Suprapubic skin (tissue), 4 donors: Measurements from ENCODE around the gene CACYBP. TPM values are rescaled to one million over a fixed set of nuclear protein-coding genes. Genes with fewer than 3 reads are reported as not detected.
"Not testable (repeated sequence)": the region's sequence is repeated elsewhere in the genome, so short reads cannot be mapped to it uniquely, and the experiment has no call there.

ENCODE experiments used
- DNase-seq, 2 donors: peaks; one replicate each; pipeline ENCODE4 v3.0.0-alpha.2; 2019; ENCODE audit warnings: low spot score in 2 of 2
- H3K27ac ChIP-seq: fragments of 200-600 bp; sonication (generic); one replicate; pipeline ENCODE4 v1.5.1; 2019
- H3K27me3 ChIP-seq: fragments of 200-600 bp; sonication (generic); one replicate; pipeline ENCODE4 v1.5.1; 2019
- H3K36me3 ChIP-seq: fragments of 200-600 bp; sonication (generic); one replicate; pipeline ENCODE4 v1.5.1; 2019
- H3K4me1 ChIP-seq: fragments of 200-600 bp; sonication (generic); one replicate; pipeline ENCODE4 v1.5.1; 2019
- H3K4me3 ChIP-seq: fragments of 200-600 bp; sonication (generic); one replicate; pipeline ENCODE4 v1.5.1; 2019; ENCODE audit warnings: mild to moderate bottlenecking
- H3K9me3 ChIP-seq: fragments of 200-600 bp; sonication (generic); one replicate; pipeline ENCODE4 v1.5.1; 2019
- CTCF ChIP-seq, 2 donors: fragments of 200-600 bp in 1 of 2; fragments of 450-650 bp in 1 of 2; sonication (generic) in 1 of 2; IDR thresholded peaks; one replicate each; pipeline ENCODE4 v1.5.1; 2016 to 2019; ENCODE audit warnings: antibody characterized with exemption in 2 of 2, mild to moderate bottlenecking in 1 of 2, moderate library complexity in 1 of 2
- EP300 ChIP-seq: sonication (generic); formaldehyde crosslinking; IDR thresholded peaks from one replicate; pipeline ENCODE4 v1.6.1; 2017; ENCODE audit warnings: antibody characterized with exemption
- POLR2A ChIP-seq, 2 donors: fragments of 450-650 bp; IDR thresholded peaks; one replicate each; pipeline ENCODE4 v1.6.1; 2017; ENCODE audit warnings: antibody characterized with exemption in 2 of 2, mild to moderate bottlenecking in 2 of 2, moderate library complexity in 2 of 2
- POLR2AphosphoS5 ChIP-seq, 3 donors: sonication (generic); formaldehyde crosslinking; IDR thresholded peaks; one replicate each; pipeline ENCODE4 v1.6.1; 2017; ENCODE audit warnings: antibody characterized with exemption in 3 of 3
- WGBS: methylation state at CpG from one replicate; pipeline ENCODE4 v1.1.5; 2018; 5-methylcytosine and 5-hydroxymethylcytosine counted together
- total RNA-seq, 4 donors: library from RNA; depleted of rRNA; stranded (reverse); fragments of >200 nt; gene quantifications; one replicate each; pipeline ENCODE4 v1.1.0, GENCODE V29; 2016

The CACYBP gene
- total RNA-seq, 4 donors from 2014 or later, result 41.8 to 66.7 (median 64.5) TPM

- H3K9me3 ChIP-seq, result no peaks in the 10 kb centered on the region
- DNase-seq, result no peak
- no peaks in the 10 kb centered on the region for H3K27me3 ChIP-seq
- TF ChIP-seq CTCF (IDR thresholded peaks at IDR 0.05) (no peak), POLR2AphosphoS5 (IDR thresholded peaks at IDR 0.05) (no peak), EP300 (no peak), POLR2A (IDR thresholded peaks at IDR 0.05) (no peak)
- H3K36me3 ChIP-seq, result peaks cover 83% of the 10 kb centered on the region
- no peaks in the 10 kb centered on the region for H3K4me1 ChIP-seq
- WGBS, result 85% methylated on average over 10 of the region's 10 CpGs
- H3K27ac ChIP-seq, result no peak overlapping the region
- no peak overlapping the region for H3K4me3 ChIP-seq
These were observed 9.8 kb downstream of the CACYBP start for GRCh38 chr1:175009532-175009931.

GRCh38 chr1:175013445-175013844, 13.7 kb downstream of the CACYBP start:
- no peak for DNase-seq
- H3K4me1 ChIP-seq, result no peaks in the 10 kb centered on the region
- no peaks in the 10 kb centered on the region for H3K9me3 ChIP-seq
- no peak for TF ChIP-seq POLR2A (IDR thresholded peaks at IDR 0.05)
- no peak for TF ChIP-seq CTCF (IDR thresholded peaks at IDR 0.05)
- no peak for TF ChIP-seq POLR2AphosphoS5 (IDR thresholded peaks at IDR 0.05)
- TF ChIP-seq EP300, result no peak
- 48% methylated on average over 1 of the region's 1 CpG for WGBS
- no peaks in the 10 kb centered on the region for H3K27me3 ChIP-seq
- H3K4me3 ChIP-seq, result no peak overlapping the region
- peaks cover 95% of the 10 kb centered on the region for H3K36me3 ChIP-seq
- no peak overlapping the region for H3K27ac ChIP-seq

GRCh38 chr1:175015243-175015642, 15.5 kb downstream of the CACYBP start:
- Histone ChIP-seq H3K27ac (no peak overlapping the region), H3K9me3 (no peaks in the 10 kb centered on the region), H3K27me3 (no peaks in the 10 kb centered on the region), H3K36me3 (peaks cover 80% of the 10 kb centered on the region), H3K4me1 (no peaks in the 10 kb centered on the region), H3K4me3 (no peak overlapping the region)
- DNase-seq, result no peak
- 88% methylated on average over 4 of the region's 4 CpGs for WGBS
- TF ChIP-seq POLR2AphosphoS5 (IDR thresholded peaks at IDR 0.05) (no peak), CTCF (IDR thresholded peaks at IDR 0.05) (no peak), EP300 (no peak), POLR2A (IDR thresholded peaks at IDR 0.05) (no peak)

- Histone ChIP-seq H3K4me1 (peaks cover 14% of the 10 kb centered on the region), H3K4me3 (no peak overlapping the region), H3K9me3 (no peaks in the 10 kb centered on the region), H3K27ac (no peak overlapping the region), H3K36me3 (peaks cover 39% of the 10 kb centered on the region), H3K27me3 (no peaks in the 10 kb centered on the region)
- TF ChIP-seq POLR2A (IDR thresholded peaks at IDR 0.05) (no peak), CTCF (IDR thresholded peaks at IDR 0.05) (no peak), POLR2AphosphoS5 (IDR thresholded peaks at IDR 0.05) (no peak), EP300 (no peak)
- DNase-seq, result no peak
- WGBS, result 91% methylated on average over 3 of the region's 3 CpGs
These were observed 19.8 kb downstream of the CACYBP start for GRCh38 chr1:175019524-175019923.

- Histone ChIP-seq H3K27ac (peak within 1 kb of the TSS; percentile 87), H3K9me3 (no peaks in the 10 kb centered on the region), H3K27me3 (no peaks in the 10 kb centered on the region), H3K4me1 (peaks cover 14% of the 10 kb centered on the region), H3K4me3 (peak within 1 kb of the TSS; percentile 88), H3K36me3 (peaks cover 1% of the 10 kb centered on the region)
- WGBS, result 3% methylated on average over 41 of the region's 42 CpGs
- DNase-seq, result peak; percentile 98
- TF ChIP-seq POLR2A (IDR thresholded peaks at IDR 0.05), result peak in 1 of 2 donors; percentile 61
- TF ChIP-seq EP300, result no peak
- TF ChIP-seq POLR2AphosphoS5 (IDR thresholded peaks at IDR 0.05), result peak in 2 of 3 donors; percentile 13 to 87
- no peak for TF ChIP-seq CTCF (IDR thresholded peaks at IDR 0.05)
These were observed 23.5 kb downstream of the CACYBP start, which contains the start of gene MRPS14 for GRCh38 chr1:175023043-175023921. TSS of gene MRPS14 (minus strand) at chr1:175023425. CDS start at chr1:175023408, 17 bp downstream.

- not testable (repeated sequence) for H3K9me3 ChIP-seq, DNase-seq
- WGBS, result 94% methylated on average over 2 of the region's 2 CpGs
These were observed 24.1 kb downstream of the CACYBP start for GRCh38 chr1:175023922-175024242.

More at GRCh38 chr1:175023922-175024242, 24.1 kb downstream of the CACYBP start:
- peak overlapping the region; percentile 88 for H3K4me3 ChIP-seq
- H3K27ac ChIP-seq, result peak overlapping the region; percentile 87
- not testable (repeated sequence) for H3K27me3 ChIP-seq, H3K36me3 ChIP-seq
- H3K4me1 ChIP-seq, result peaks cover 14% of the 10 kb centered on the region
